GM08714 (cell line): ENCODE results near the gene ZNF775.
A peak's percentile ranks its signal among the peaks of the same experiment; 100 is the strongest.
"Not testable (repeated sequence)": the region's sequence is repeated elsewhere in the genome, so short reads cannot be mapped to it uniquely, and the experiment has no call there.

Source experiments
- H3K4me3 ChIP-seq: fragments of 200-500 bp; sonication (Bioruptor generic); 2 replicates; pipeline ENCODE4 v1.5.1; 2014; ENCODE audit warnings: mild to moderate bottlenecking, low read length, inconsistent platforms
- ZNF274 ChIP-seq: IDR thresholded peaks from 2 replicates; pipeline ENCODE4 v1.6.1; 2012; ENCODE audit warnings: mild to moderate bottlenecking, low read depth, low read length

Gene ZNF775

DNA sequence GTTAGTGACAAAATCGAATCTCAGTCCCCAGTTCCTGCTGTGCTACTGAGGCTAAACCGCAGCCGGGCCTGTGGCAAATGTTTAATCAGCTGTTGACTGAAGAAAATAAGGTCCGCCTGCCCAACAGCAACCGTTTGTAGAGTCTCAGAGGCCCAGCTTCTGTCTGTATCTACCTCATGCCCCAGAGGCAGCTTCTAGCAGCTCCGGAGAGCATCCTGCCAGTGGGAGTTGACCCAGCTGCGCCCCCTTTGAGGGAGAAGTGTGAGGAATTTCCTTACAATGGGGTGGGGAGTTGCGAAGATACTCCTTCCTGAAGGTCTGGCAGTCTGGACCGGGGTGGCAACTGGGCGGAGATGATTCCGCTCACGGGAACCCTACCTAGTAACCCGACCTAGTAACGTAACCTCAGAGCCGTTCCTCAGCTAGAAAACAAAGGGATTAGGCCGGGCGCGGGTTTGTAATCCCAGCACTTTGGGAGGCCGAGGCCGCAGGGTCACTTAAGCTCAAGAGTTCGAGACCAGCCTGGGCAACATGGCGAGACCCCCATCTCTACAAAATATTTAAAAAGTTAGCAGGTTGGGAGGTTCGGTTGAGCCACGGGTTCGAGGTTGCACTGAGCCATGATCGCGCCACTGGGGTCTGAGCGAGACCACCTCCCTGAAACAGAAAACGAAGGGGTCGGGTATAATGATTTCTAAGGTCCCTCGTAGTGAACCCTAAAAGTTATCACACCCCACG, 846 bp upstream of the ZNF775 start:
- no peak for TF ChIP-seq ZNF274
- H3K4me3 ChIP-seq: peak overlapping the region; percentile 75

- H3K4me3 ChIP-seq: peak overlapping the region; percentile 91
- no peak for TF ChIP-seq ZNF274
Observed at GRCh38 chr7:150379441-150380379, 580 bp downstream of the ZNF775 start.

- no peak for TF ChIP-seq ZNF274
- peak overlapping the region; percentile 91; the same call in 1 of the 2 replicates for H3K4me3 ChIP-seq
Observed at GRCh38 chr7:150380463-150380862, 1.3 kb downstream of the ZNF775 start.

DNA sequence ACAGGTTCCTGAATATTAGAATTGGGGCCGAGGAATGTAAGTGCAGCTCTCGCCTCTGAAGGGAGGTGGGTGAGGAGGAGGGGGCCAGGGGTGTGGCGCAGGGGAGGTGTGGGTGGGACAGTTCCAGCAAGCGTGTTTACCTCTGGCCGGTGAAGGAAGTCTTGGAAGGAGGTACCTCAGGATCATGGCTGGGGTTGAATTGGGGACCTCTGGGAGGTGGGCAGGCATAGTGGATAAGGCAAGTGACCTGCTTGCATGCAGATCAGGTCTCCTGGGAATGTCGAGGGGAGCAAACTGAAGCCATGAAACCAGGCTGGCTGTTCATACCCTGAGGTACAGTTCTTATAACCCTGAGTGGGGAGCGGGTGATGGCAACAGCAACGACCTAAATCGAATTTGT, 2.0 kb downstream of the ZNF775 start:
- no peak for TF ChIP-seq ZNF274
- H3K4me3 ChIP-seq: peak overlapping the region; percentile 91; the same call in 1 of the 2 replicates

DNA sequence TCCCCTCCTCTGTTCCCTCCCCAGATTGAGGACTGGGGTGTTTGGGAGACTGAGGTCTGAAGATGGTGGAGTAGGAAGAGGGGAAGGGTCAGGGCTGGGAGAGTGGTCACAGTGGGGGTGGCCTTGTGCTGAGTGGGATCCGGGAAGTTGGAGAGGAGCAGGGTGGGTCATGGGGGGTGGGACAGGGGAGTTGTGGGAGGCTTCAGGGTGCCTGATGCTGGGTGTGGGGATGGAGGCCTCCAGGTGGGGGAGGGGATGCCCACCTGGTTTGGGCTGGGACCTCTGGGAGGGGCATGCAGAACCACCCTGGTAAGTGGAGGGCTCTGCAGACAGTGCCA, 2.6 kb downstream of the ZNF775 start:
- TF ChIP-seq ZNF274: no peak
- no peak overlapping the region for H3K4me3 ChIP-seq

DNA sequence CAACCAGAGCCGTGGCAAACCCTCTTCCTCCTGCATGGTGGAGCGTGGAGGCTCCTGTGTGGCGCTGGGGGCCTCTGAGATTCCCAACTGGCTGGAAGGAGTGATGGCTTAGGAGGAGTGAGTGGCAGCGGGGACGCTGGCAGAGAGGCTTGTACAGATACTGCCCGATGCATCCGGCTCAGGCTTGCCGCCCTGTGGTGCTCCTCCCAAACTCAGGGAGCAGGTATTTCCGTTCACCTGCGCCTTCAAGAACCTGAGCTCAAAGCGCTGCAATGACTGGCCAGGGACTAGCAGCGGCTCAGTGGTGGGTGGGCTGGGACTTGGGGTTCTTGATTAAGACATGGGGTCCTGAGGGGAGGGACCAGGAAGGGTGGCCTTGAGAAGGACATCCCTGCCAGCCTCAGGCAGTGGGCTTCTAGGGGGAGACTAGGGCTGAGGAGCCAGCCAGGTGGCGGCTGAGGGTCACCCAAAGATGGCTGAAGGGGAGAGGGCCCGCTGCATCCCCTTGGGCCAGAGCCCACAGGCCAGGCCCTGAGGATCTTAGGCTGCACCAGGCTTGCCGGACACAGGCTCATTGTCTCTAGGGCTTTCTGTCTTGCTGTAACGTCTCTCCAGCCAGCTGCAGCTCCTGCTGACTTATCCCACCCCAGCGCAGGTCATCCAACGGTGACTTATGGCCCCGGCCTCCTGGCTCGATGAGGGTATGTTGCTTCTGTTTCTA, 3.2 kb downstream of the ZNF775 start:
- no peak overlapping the region for H3K4me3 ChIP-seq

DNA sequence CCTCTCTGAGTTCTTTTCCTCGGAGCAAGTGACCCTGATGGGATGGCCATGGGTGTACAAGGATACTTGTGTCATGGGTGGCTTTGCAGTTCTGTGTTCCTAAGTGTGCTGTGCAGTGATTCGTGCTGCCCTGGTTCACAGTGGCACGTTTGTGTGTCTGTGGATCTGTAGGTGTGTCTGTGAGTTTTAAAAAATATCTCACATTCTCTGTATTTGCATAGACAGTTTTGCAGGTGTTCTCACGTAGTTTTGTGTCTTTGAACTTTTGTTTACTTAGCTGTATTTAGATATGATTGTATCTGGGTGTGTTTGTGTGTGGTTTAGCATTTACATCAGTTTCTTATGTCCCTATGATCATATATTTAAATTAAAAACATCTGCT, 3.7 kb downstream of the ZNF775 start:
- TF ChIP-seq ZNF274: no peak
- H3K4me3 ChIP-seq: no peak overlapping the region

More for the DNA sequence above, 3.2 kb downstream of the ZNF775 start:
- TF ChIP-seq ZNF274: no peak

- TF ChIP-seq ZNF274: no peak
- no peak overlapping the region for H3K4me3 ChIP-seq
Observed at GRCh38 chr7:150383710-150384397, 4.7 kb downstream of the ZNF775 start.

DNA sequence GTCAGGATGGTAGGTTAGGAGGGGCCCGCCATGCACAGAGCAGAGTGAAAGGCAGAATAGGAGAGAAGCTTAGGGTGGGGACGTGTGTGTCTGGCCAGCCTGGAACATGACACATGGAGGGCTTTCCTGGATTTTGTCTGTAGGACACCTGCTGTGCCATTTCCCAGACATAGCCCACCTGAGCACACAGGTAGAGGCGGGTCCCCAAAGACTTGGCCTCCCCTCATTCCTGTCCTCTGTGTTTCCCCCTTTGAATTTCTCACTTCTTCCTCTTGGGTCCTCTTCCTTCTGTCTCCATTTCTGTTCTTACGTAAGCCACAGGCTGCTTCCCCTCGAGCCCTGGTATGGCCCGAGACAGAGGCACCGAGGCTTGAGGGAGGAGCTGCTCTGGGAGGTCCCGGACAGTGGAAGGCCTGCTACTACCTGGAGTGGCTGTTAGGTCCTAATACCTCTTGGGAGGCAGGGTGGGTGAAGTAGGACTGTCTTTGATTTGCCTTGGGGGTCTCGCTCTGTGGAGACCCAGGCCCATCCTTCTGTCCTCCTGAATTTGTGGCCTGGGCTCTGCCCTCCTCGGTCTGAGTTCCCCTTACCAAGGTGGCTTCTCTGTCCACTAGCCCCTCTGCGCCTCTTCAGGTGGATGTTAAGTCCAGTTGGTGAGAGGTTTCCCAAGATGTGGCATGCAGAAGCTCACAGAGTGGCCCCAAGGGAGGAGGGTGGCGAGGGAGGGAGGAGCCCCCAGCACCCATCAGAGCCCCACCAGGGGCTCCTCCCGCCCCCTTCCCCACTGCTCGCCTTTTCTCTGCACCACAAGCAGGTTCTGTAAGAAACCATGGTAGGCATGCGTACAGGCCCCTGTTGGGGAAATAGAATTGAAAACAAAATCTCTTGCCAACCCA, 5.5 kb downstream of the ZNF775 start:
- no peak overlapping the region for H3K4me3 ChIP-seq
- no peak for TF ChIP-seq ZNF274

DNA sequence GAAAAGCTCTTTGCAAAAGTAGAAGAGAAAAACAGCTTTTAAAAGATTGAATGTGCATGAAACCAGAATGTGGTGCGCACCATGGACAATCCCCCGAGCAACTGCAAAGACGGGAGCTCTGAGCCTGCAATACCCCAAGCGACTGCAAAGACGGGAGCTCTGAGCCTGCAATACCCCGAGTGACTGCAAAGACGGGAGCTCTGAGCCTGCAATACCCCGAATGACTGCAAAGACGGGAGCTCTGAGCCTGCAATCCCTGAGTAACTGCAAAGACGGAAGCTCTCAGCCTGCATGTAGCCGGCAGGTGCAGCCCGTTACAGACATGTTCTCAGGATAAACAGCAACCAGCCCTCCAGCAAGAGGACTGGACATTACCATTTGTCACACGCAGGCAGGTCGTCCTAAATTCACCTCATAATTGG, 6.2 kb downstream of the ZNF775 start:
- no peak overlapping the region for H3K4me3 ChIP-seq
- no peak for TF ChIP-seq ZNF274

DNA sequence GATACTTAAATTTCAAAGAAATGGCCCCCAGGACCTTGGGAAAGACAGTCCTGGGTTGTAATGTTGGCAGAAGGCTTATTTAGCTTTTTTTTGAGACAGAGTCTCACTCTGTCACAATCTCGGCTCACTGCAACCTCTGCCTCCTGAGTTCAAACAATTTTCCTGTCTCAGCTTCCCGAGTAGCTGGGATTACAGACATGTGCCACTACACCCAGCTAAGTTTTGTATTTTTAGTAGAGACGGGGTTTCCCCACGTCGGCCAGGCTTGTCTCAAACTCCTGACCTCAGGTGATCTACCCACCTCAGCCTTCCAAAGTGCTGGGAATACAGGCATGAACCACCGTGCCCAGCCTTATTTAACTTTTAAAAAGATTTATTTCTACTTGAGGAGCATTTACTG, 6.8 kb downstream of the ZNF775 start:
- not testable (repeated sequence) for H3K4me3 ChIP-seq

DNA sequence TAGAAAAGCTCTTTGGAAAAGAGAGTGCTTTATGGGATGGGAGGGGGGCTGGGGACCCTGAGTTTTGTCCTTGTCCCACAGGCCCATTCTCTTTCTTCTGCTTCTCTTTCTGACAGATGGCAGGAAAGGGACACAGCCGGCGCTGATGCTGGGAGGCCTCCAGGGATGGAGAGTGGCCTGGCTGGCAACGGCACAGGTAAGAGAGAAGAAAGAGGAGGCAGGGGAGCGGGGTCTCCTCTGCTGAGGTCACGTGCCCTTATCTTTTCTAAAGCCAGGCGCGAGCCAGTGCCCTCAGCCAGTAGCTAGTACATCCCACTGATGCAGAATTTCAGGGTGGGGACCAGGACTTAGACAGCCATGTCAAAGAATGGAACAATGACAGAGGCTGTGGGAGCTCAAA, 9.2 kb downstream of the ZNF775 start:
- H3K4me3 ChIP-seq: no peak overlapping the region
- no peak for TF ChIP-seq ZNF274
